Suprapubic skin (tissue), 4 donors: ENCODE measurements around the gene ROBO3.

Source experiments
- POLR2A ChIP-seq, 2 donors: fragments of 450-650 bp; IDR thresholded peaks; one replicate each; pipeline ENCODE4 v1.6.1; 2017; ENCODE audit warnings: antibody characterized with exemption in 2 of 2, mild to moderate bottlenecking in 2 of 2, moderate library complexity in 2 of 2
- POLR2AphosphoS5 ChIP-seq, 3 donors: sonication (generic); formaldehyde crosslinking; IDR thresholded peaks; one replicate each; pipeline ENCODE4 v1.6.1; 2017; ENCODE audit warnings: antibody characterized with exemption in 3 of 3
- TF ChIP-seq, protein P1 (sequence below), 2 donors: fragments of 200-600 bp in 1 of 2; fragments of 450-650 bp in 1 of 2; sonication (generic) in 1 of 2; IDR thresholded peaks; one replicate each; pipeline ENCODE4 v1.5.1; 2016 to 2019; ENCODE audit warnings: antibody characterized with exemption in 2 of 2, mild to moderate bottlenecking in 1 of 2, moderate library complexity in 1 of 2

DNA sequence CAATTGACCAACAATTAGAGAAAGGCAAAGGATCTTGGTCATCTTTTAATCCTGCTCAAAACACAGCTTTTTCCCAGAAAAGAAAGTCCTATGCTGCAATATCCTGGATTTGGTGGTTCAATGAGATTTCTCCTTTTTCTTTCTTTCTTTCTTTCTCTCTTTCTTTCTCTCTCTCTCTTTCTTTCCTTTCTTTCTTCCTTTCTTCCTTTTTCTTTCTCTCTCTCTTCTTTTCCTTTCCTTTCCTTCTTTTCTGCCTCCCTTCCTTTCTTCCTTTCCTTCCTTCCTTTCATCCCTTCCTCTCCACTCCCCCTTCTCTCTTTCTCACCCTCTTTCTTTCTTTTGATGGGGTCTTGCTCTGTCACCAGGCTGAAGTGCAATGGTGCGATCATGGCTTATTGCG, 33.3 kb upstream of the ROBO3 start:
- TF ChIP-seq, protein P1, sequence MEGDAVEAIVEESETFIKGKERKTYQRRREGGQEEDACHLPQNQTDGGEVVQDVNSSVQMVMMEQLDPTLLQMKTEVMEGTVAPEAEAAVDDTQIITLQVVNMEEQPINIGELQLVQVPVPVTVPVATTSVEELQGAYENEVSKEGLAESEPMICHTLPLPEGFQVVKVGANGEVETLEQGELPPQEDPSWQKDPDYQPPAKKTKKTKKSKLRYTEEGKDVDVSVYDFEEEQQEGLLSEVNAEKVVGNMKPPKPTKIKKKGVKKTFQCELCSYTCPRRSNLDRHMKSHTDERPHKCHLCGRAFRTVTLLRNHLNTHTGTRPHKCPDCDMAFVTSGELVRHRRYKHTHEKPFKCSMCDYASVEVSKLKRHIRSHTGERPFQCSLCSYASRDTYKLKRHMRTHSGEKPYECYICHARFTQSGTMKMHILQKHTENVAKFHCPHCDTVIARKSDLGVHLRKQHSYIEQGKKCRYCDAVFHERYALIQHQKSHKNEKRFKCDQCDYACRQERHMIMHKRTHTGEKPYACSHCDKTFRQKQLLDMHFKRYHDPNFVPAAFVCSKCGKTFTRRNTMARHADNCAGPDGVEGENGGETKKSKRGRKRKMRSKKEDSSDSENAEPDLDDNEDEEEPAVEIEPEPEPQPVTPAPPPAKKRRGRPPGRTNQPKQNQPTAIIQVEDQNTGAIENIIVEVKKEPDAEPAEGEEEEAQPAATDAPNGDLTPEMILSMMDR (IDR thresholded peaks at IDR 0.05), result no peak
- no peak for TF ChIP-seq POLR2AphosphoS5 (IDR thresholded peaks at IDR 0.05)
- TF ChIP-seq POLR2A (IDR thresholded peaks at IDR 0.05), result no peak
